Neural progenitor cell (in vitro differentiated cells): ENCODE measurements around the gene DHRS3.

Experiments
- CTCF ChIP-seq: fragments of 200-600 bp; sonication (generic); IDR thresholded peaks from 2 replicates; pipeline ENCODE4 v1.5.1; 2017; ENCODE audit warnings: antibody characterized with exemption, mild to moderate bottlenecking
- EZH2 ChIP-seq: fragments of 200-600 bp; sonication (generic); IDR thresholded peaks from 2 replicates; pipeline ENCODE4 v1.6.1; 2017; ENCODE audit warnings: antibody characterized with exemption, mild to moderate bottlenecking, moderate library complexity
- EZH2phosphoT487 ChIP-seq: fragments of 200-600 bp; sonication (generic); IDR thresholded peaks from 2 replicates; pipeline ENCODE4 v1.6.1; 2017; ENCODE audit warnings: antibody characterized with exemption

GRCh38 chr1:12654657-12655056 lies 36.6 kb upstream of the DHRS3 start:
- TF ChIP-seq CTCF (no peak), EZH2phosphoT487 (no peak), EZH2 (no peak)
